A549 (cell line): ENCODE measurements around the gene CACNA2D2. TPM values are rescaled to one million over a fixed set of nuclear protein-coding genes. Genes with fewer than 3 reads are reported as not detected.

Experiments used
- ATAC-seq, 2 experiments: fragments of 200-7000 bp in 1 of 2; fragments of >200 bp in 1 of 2; cut with Nextera tagmentation in 1 of 2; cut with Tn5 transposase in 1 of 2; 3 replicates each; pipeline versions ENCODE4 v1.8.0 to v1.9.1; 2018 to 2020; ENCODE audit warnings: mild to moderate bottlenecking in 1 of 2, moderate library complexity in 1 of 2
- CTCF ChIA-PET: fragments of 300-600 bp; sonication (Branson Sonifier 250); formaldehyde crosslinking; extraction: SDS; loops from one replicate; lab custom pipeline; 2021; ENCODE audit warnings: antibody characterized with exemption, inconsistent platforms; lab: Yijun Ruan, JAX
- POLR2A ChIA-PET: fragments of 350-600 bp; formaldehyde crosslinking; extraction: SDS; loops from one replicate; lab custom pipeline; 2021; ENCODE audit warnings: antibody characterized with exemption, inconsistent platforms; lab: Yijun Ruan, JAX
- DNase-seq, 2 experiments: peaks; one replicate each; pipeline versions ENCODE4 v3.0.0 to v3.0.0-alpha.2; 2011 to 2016; ENCODE audit warnings: low read depth in 1 of 2, low spot score in 1 of 2
- FAIRE-seq: peaks from 2 replicates; lab custom pipeline; 2011; peaks lifted over from hg19 to GRCh38; lab: Jason Lieb, UNC
- H3K27ac ChIP-seq, 2 experiments: fragments of >200 bp; sonication (Bioruptor Twin); formaldehyde crosslinking; 3 replicates each; pipeline ENCODE4 v1.5.1; 2016 to 2017
- H3K4me1 ChIP-seq: fragments of >200 bp; sonication (Bioruptor Twin); formaldehyde crosslinking; 3 replicates; pipeline ENCODE4 v1.6.1; 2016
- H3K4me2 ChIP-seq: fragments of >200 bp; sonication (Bioruptor Twin); formaldehyde crosslinking; 3 replicates; pipeline ENCODE4 v1.6.1; 2016
- H3K4me3 ChIP-seq: fragments of >200 bp; sonication (Bioruptor Twin); formaldehyde crosslinking; 3 replicates; pipeline ENCODE4 v1.5.1; 2016
- H3K9me3 ChIP-seq: fragments of >200 bp; sonication (Bioruptor Twin); formaldehyde crosslinking; 3 replicates; pipeline ENCODE4 v1.6.1; 2016
- BHLHE40 ChIP-seq: IDR thresholded peaks from 2 replicates; pipeline ENCODE4 v1.6.1; 2012; ENCODE audit warnings: low read depth, low read length, inconsistent platforms
- CBX8 ChIP-seq: fragments of 200-600 bp; sonication (generic); IDR thresholded peaks from 2 replicates; pipeline ENCODE4 v1.6.1; 2016
- CHD2 ChIP-seq: fragments of 150-350 bp; IDR thresholded peaks from 2 replicates; pipeline ENCODE4 v1.6.1; 2014; ENCODE audit warnings: low read length; ENCODE audit not compliant: partially characterized antibody
- EHF ChIP-seq: fragments of 250-450 bp; sonication (Bioruptor Pico); IDR thresholded peaks from 2 replicates; pipeline ENCODE4 v1.5.0; 2020; ENCODE audit warnings: mild to moderate bottlenecking
- EHMT2 ChIP-seq: fragments of 200-600 bp; sonication (generic); IDR thresholded peaks from 2 replicates; pipeline ENCODE4 v1.6.1; 2016; ENCODE audit warnings: antibody characterized with exemption, low read depth, mild to moderate bottlenecking, moderate library complexity
- FOXS1 ChIP-seq: fragments of 250-450 bp; sonication (Bioruptor Pico); IDR thresholded peaks from 2 replicates; pipeline ENCODE4 v1.5.0; 2020; ENCODE audit warnings: mild to moderate bottlenecking, moderate library complexity
- HDAC2 ChIP-seq: fragments of 200-600 bp; sonication (generic); IDR thresholded peaks from 2 replicates; pipeline ENCODE4 v1.6.1; 2016
- HEYL ChIP-seq: fragments of 250-450 bp; sonication (Bioruptor Pico); IDR thresholded peaks from 2 replicates; pipeline ENCODE4 v1.8.0; 2021; ENCODE audit warnings: mild to moderate bottlenecking, moderate library complexity
- KDM1A ChIP-seq: fragments of 200-600 bp; sonication (generic); IDR thresholded peaks from 2 replicates; pipeline ENCODE4 v1.6.1; 2016; ENCODE audit warnings: low read depth, mild to moderate bottlenecking
- MAZ ChIP-seq: fragments of 150-350 bp; IDR thresholded peaks from 2 replicates; pipeline ENCODE4 v1.6.1; 2014; ENCODE audit warnings: antibody characterized with exemption, low read depth, low read length, borderline replicate concordance
- NFE2L2 ChIP-seq: fragments of 150-350 bp; conservative IDR thresholded peaks from 2 replicates; pipeline ENCODE4 v1.6.1; 2014; ENCODE audit warnings: low read length
- POLR2AphosphoS2 ChIP-seq: conservative IDR thresholded peaks from 2 replicates; pipeline ENCODE4 v1.6.1; 2012; ENCODE audit warnings: low read length, improper control_type of control experiment, inconsistent platforms
- REST ChIP-seq: fragments of 200-600 bp; sonication (generic); IDR thresholded peaks from 2 replicates; pipeline ENCODE4 v1.6.1; 2016; ENCODE audit warnings: antibody characterized with exemption, mild to moderate bottlenecking, moderate library complexity
- SREBF2 ChIP-seq: fragments of 450-650 bp; IDR thresholded peaks from 2 replicates; pipeline ENCODE4 v1.6.1; 2014; ENCODE audit warnings: mild to moderate bottlenecking, moderate library complexity
- USF2 ChIP-seq: fragments of 450-650 bp; IDR thresholded peaks from 2 replicates; pipeline ENCODE4 v1.6.1; 2014; ENCODE audit warnings: antibody characterized with exemption
- ZC3H11A ChIP-seq: fragments of 450-650 bp; IDR thresholded peaks from 2 replicates; pipeline ENCODE4 v1.6.1; 2014; ENCODE audit warnings: antibody characterized with exemption, mild to moderate bottlenecking
- ZFP36 ChIP-seq: fragments of 450-650 bp; IDR thresholded peaks from 2 replicates; pipeline ENCODE4 v1.6.1; 2014; ENCODE audit warnings: borderline replicate concordance; ENCODE audit not compliant: partially characterized antibody
- WGBS: methylation state at CpG from one replicate; pipeline ENCODE4 v1.1.6; 2017; ENCODE audit errors: missing lambda C conversion rate; 5-methylcytosine and 5-hydroxymethylcytosine counted together
- polyA plus RNA-seq, 4 experiments: library from polyadenylated mRNA; depleted of rRNA in 3 of 4; stranded (reverse); fragments of >200 nt; fragmentation: RNase III in 1 of 4; extraction: RNeasy Plus Mini Kit Qiagen cat#74134 plus additional on column Dnase treatment in 1 of 4; gene quantifications; 2 replicates in 3 of 4; 3 replicates in 1 of 4; pipeline ENCODE4 v1.2.3, GENCODE V29; 2011 to 2017
- TF ChIP-seq, protein P1 (sequence below): IDR thresholded peaks from 2 replicates; pipeline ENCODE4 v1.6.1; 2012; ENCODE audit warnings: low read depth, borderline replicate concordance
- TF ChIP-seq, protein P2 (sequence below): fragments of 250-450 bp; sonication (Bioruptor Pico); IDR thresholded peaks from 2 replicates; pipeline ENCODE4 v1.5.0; 2020; ENCODE audit warnings: low read depth, mild to moderate bottlenecking, moderate library complexity
- TF ChIP-seq, protein P3 (sequence below): fragments of >200 bp; sonication (Bioruptor Twin); formaldehyde crosslinking; IDR thresholded peaks from 3 replicates; pipeline ENCODE4 v1.5.1; 2016
- TF ChIP-seq, protein P4 (sequence below): IDR thresholded peaks from 2 replicates; pipeline ENCODE4 v1.6.1; 2012
- TF ChIP-seq, protein P5 (sequence below): IDR thresholded peaks from 2 replicates; pipeline ENCODE4 v1.6.1; 2012

The CACNA2D2 gene
- polyA plus RNA-seq, 2 of the 4 experiments (the other 2 are of a cell fraction) = 0.21 to 0.75 TPM

- FAIRE-seq = no peak
- Histone ChIP-seq H3K4me2 (no peak overlapping the region), H3K4me3 (no peak overlapping the region), H3K4me1 (no peaks in the 10 kb centered on the region), H3K9me3 (no peaks in the 10 kb centered on the region), H3K27ac (no peak overlapping the region)
- WGBS = 81% methylated on average over 17 of the region's 17 CpGs
- DNase-seq = no peak
- ChIA-PET POLR2A (no interaction called here), CTCF (no interaction called here)
- TF ChIP-seq NFE2L2 = no peak
- TF ChIP-seq, protein P1, sequence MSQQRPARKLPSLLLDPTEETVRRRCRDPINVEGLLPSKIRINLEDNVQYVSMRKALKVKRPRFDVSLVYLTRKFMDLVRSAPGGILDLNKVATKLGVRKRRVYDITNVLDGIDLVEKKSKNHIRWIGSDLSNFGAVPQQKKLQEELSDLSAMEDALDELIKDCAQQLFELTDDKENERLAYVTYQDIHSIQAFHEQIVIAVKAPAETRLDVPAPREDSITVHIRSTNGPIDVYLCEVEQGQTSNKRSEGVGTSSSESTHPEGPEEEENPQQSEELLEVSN = no peak
- no peak for ATAC-seq
Observed at GRCh38 chr3:50378757-50379156, 124.7 kb downstream of the CACNA2D2 start.

GRCh38 chr3:50378024-50378423 lies 125.4 kb downstream of the CACNA2D2 start:
- WGBS = 80% methylated on average over 2 of the region's 6 CpGs

More at GRCh38 chr3:50378024-50378423, 125.4 kb downstream of the CACNA2D2 start:
- no peak overlapping the region for H3K27ac ChIP-seq
- no peaks in the 10 kb centered on the region for H3K9me3 ChIP-seq
- no peak for DNase-seq
- ChIA-PET CTCF (interaction anchor here (1.0 kb wide), 1 partner anchor 164 kb away, joined by 3 read pairs; no protein-coding TSS in a partner anchor), POLR2A (no interaction called here)
- no peak for TF ChIP-seq CHD2
- no peak for TF ChIP-seq REST
- TF ChIP-seq, protein P2, sequence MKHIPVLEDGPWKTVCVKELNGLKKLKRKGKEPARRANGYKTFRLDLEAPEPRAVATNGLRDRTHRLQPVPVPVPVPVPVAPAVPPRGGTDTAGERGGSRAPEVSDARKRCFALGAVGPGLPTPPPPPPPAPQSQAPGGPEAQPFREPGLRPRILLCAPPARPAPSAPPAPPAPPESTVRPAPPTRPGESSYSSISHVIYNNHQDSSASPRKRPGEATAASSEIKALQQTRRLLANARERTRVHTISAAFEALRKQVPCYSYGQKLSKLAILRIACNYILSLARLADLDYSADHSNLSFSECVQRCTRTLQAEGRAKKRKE (CRISPR knock-in tag) = no peak
- TF ChIP-seq, protein P3, sequence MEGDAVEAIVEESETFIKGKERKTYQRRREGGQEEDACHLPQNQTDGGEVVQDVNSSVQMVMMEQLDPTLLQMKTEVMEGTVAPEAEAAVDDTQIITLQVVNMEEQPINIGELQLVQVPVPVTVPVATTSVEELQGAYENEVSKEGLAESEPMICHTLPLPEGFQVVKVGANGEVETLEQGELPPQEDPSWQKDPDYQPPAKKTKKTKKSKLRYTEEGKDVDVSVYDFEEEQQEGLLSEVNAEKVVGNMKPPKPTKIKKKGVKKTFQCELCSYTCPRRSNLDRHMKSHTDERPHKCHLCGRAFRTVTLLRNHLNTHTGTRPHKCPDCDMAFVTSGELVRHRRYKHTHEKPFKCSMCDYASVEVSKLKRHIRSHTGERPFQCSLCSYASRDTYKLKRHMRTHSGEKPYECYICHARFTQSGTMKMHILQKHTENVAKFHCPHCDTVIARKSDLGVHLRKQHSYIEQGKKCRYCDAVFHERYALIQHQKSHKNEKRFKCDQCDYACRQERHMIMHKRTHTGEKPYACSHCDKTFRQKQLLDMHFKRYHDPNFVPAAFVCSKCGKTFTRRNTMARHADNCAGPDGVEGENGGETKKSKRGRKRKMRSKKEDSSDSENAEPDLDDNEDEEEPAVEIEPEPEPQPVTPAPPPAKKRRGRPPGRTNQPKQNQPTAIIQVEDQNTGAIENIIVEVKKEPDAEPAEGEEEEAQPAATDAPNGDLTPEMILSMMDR = no peak
- TF ChIP-seq KDM1A = no peak
- no peak for TF ChIP-seq ZFP36
- TF ChIP-seq ZC3H11A = no peak
- TF ChIP-seq EHMT2 = no peak
- TF ChIP-seq USF2 = no peak
- TF ChIP-seq BHLHE40 = no peak
- no peak for TF ChIP-seq FOXS1 (CRISPR knock-in tag)
- TF ChIP-seq, protein P4, sequence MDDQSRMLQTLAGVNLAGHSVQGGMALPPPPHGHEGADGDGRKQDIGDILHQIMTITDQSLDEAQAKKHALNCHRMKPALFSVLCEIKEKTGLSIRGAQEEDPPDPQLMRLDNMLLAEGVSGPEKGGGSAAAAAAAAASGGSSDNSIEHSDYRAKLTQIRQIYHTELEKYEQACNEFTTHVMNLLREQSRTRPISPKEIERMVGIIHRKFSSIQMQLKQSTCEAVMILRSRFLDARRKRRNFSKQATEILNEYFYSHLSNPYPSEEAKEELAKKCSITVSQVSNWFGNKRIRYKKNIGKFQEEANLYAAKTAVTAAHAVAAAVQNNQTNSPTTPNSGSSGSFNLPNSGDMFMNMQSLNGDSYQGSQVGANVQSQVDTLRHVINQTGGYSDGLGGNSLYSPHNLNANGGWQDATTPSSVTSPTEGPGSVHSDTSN = no peak
- no peak for TF ChIP-seq POLR2AphosphoS2
- no peak for TF ChIP-seq EHF (CRISPR knock-in tag)
- no peak for TF ChIP-seq HEYL
- TF ChIP-seq MAZ = no peak
- TF ChIP-seq CBX8 = no peak
- TF ChIP-seq, protein P5, sequence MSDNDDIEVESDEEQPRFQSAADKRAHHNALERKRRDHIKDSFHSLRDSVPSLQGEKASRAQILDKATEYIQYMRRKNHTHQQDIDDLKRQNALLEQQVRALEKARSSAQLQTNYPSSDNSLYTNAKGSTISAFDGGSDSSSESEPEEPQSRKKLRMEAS = no peak
- no peak for TF ChIP-seq SREBF2
- no peak for TF ChIP-seq HDAC2
- H3K4me1 ChIP-seq = no peaks in the 10 kb centered on the region
- no peak for ATAC-seq
- no peak overlapping the region for H3K4me2 ChIP-seq
- H3K4me3 ChIP-seq = no peak overlapping the region
- FAIRE-seq = no peak
